K562 (cell line): ENCODE results near the gene SNRNP200. TPM values are rescaled to one million over a fixed set of nuclear protein-coding genes. Genes with fewer than 3 reads are reported as not detected.

Experiments
- KAT2B ChIP-seq: IDR thresholded peaks from one replicate; pipeline ENCODE4 v1.6.1; 2012; ENCODE audit warnings: low read depth, mild to moderate bottlenecking, control low read depth, inconsistent platforms, low read length, moderate library complexity
- ZBTB43 ChIP-seq: sonication (generic); formaldehyde crosslinking; IDR thresholded peaks from 2 replicates; pipeline ENCODE4 v1.8.0; 2023; ENCODE audit warnings: mild to moderate bottlenecking, missing genetic modification reagents
- ZNF431 ChIP-seq: sonication (generic); formaldehyde crosslinking; IDR thresholded peaks from 2 replicates; pipeline ENCODE4 v1.8.0; 2022; ENCODE audit warnings: mild to moderate bottlenecking, missing genetic modification reagents
- ZNF518B ChIP-seq: fragments of 250-450 bp; sonication (Bioruptor Pico); IDR thresholded peaks from 2 replicates; pipeline ENCODE4 v1.5.0; 2021; ENCODE audit warnings: mild to moderate bottlenecking, moderate library complexity
- polyA plus RNA-seq, 8 experiments: library from polyadenylated mRNA; depleted of rRNA in 4 of 8; stranded (reverse) in 5 of 8; unstranded in 3 of 8; fragments of >200 nt; fragmentation: Nextera tagmentation in 2 of 8; fragmentation: Illumina TruSeq in 1 of 8; extraction: Ambion mirVana in 2 of 8; extraction: Trizol in 1 of 8; gene quantifications; 2 replicates each; pipeline versions ENCODE4 v1.2.1 to v1.2.3, GENCODE V29; 2011 to 2014; ENCODE audit warnings: inconsistent platforms in 1 of 8, missing spikeins in 1 of 8
- total RNA-seq, 7 experiments: library from RNA; depleted of rRNA in 6 of 7; stranded (reverse); fragments of >200 nt in 6 of 7; fragmentation: Illumina TruSeq in 2 of 7; extraction: Trizol in 2 of 7; gene quantifications; 2 replicates each; pipeline versions ENCODE4 v1.2.1 to v1.2.3, GENCODE V29; 2011 to 2021; ENCODE audit warnings: low replicate concordance in 1 of 7

The SNRNP200 gene
- total and polyA plus RNA-seq, 9 of the 15 experiments (the other 6 are each of a cell fraction or from before 2014, with no cell fraction given) = 76.1 to 231 (median 155) TPM

GRCh38 chr2:96260387-96261260 lies 44.7 kb downstream of the SNRNP200 start (continued):
- no peak for TF ChIP-seq ZNF518B (CRISPR knock-in tag)
- no peak for TF ChIP-seq ZNF431 (CRISPR knock-in tag)
- TF ChIP-seq ZBTB43 (CRISPR knock-in tag) = no peak
- no peak for TF ChIP-seq KAT2B
